HG03039 (cell line): ENCODE data around the gene TPX2.

Experiments used
- ATAC-seq: cut with Tn5 transposase; IDR thresholded peaks from one replicate; pipeline ENCODE4 v1.9.1; 2021; ENCODE audit warnings: mild to moderate bottlenecking, moderate library complexity; ENCODE audit not compliant: unreplicated experiment

TPX2 gene

DNA sequence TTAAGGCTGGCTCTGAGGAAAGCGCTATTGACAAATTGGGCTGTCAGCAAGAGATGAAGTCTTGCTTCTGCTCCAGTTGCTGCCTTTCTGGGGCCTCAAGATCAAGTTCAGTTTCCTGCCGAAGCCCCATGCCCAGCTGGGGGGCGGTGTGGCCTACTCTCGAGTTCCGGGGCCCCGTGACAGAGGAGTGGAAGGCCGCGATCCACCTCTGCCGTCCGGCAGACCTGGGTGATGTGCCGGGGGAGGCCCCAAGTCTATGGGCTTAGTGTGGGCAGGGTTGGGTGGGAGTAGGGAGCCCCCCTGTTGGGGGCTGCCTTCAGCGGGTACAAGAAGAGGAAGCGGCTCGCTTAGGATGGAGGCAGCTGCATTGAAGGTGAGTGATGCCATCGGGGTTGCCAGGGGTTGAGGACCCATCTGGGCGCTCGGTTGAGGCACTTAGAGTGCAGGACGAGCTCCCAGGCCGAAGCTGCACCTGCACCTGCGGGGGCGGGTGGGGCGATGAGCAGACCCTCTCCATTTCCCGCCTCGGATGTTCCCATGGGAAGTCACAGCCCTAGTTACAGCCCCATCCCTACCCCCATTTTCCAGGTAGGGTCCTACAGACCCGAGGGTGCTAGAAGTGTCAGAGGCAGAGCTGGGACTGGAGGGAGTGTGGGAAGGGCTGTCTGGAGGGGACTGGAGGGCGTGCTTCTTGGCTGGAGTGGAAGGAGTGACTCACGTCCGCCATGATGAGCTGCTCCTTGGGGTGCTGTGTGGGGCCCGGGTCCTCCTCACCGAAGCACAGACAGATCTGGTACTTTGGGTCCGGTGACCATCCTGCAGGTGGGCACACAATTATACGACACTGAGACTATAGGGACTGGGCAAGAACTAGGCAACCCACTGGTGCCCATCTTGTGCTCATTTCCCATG is 109.3 kb downstream of the TPX2 start:
- no peak for ATAC-seq

DNA sequence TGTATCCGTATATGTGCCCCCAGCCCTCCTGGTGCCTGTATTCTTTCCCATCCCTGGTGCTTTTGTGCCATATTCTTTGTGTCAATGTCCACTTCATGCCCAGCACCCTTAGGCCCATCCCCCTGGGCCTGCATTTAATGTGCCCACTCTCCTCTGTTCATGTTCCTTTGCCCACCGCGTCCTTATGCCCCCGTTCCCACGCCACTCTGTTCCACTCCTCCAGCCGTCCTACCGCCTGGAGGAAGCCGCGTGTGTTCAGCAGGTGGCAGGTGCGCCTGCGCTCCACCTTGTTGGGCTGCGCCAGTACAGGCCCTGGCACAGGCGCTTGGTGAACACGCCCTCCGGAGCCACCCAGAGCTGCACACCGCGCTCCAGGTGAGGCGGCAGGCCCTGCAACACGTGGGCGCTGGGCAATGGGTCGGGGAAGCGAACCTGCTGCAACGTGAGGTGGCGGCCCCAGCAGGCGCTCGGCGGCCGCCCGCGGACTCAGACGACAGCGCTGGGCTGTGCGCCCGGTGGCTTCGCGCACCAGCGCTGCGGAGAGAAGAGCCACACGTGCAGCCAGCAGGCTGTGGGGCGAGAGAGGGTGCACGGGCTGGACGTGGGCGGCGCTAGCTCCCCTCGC is 110.3 kb downstream of the TPX2 start:
- ATAC-seq = no peak
